HCEC 1CT (cell line): ENCODE measurements around the gene CCNT2.
"Not testable (repeated sequence)": the region's sequence is repeated elsewhere in the genome, so short reads cannot be mapped to it uniquely, and the experiment has no call there.

ENCODE experiments used
- DNase-seq: peaks from one replicate; pipeline ENCODE4 v3.0.0-alpha.2; 2017

Gene CCNT2

GRCh38 chr2:134919341-134920210, 954 bp downstream of the CCNT2 start:
- DNase-seq: peak; percentile 37

- DNase-seq: no peak
Observed at GRCh38 chr2:134924912-134925311, 6.3 kb downstream of the CCNT2 start.

GRCh38 chr2:134926231-134926931, 7.8 kb downstream of the CCNT2 start:
- DNase-seq: peak; percentile 15

DNA sequence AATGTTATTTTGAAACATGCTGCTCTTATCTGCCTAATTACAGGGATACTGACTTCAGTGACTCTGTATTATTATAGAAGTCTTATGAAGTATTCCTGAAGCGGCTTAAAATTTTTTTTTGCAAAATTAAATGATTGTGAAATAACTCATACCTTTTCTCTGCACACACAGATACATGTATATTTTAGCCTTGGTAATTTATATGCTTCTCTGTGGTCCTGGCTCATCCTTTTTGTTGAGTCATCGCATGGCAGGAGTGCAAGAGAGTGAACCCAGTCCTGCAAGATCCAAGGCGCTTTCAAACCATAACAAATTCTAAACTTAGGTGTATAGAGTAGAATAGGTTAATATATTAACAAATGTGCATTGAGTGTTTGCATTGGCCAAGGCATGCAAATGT, 8.6 kb downstream of the CCNT2 start:
- DNase-seq: peak; percentile 43

GRCh38 chr2:134932864-134933526, 14.4 kb downstream of the CCNT2 start:
- no peak for DNase-seq

GRCh38 chr2:134933732-134934131, 15.1 kb downstream of the CCNT2 start:
- no peak for DNase-seq

GRCh38 chr2:134934150-134934549, 15.5 kb downstream of the CCNT2 start:
- DNase-seq: no peak

DNA sequence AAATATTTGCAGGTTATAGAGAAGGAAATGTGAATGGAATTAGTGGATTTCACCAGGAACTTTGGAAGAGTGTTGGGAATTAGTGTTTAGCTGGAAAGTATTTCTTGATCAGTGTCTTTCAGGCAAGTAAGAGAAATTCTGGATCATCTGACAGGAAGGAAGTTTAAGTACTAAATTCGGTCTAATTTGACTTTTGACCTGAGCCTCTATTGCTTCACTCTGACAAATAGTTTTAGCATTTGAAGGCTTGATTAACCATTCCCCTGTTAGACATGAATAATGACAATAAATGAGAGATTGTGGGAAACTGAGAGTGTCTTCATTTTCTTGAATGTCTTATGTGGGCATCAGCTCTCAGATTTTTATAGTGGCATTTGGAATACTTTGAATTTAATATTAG, 16.0 kb downstream of the CCNT2 start:
- DNase-seq: peak; percentile 64

GRCh38 chr2:134936691-134937090, 18.1 kb downstream of the CCNT2 start:
- DNase-seq: no peak

DNA sequence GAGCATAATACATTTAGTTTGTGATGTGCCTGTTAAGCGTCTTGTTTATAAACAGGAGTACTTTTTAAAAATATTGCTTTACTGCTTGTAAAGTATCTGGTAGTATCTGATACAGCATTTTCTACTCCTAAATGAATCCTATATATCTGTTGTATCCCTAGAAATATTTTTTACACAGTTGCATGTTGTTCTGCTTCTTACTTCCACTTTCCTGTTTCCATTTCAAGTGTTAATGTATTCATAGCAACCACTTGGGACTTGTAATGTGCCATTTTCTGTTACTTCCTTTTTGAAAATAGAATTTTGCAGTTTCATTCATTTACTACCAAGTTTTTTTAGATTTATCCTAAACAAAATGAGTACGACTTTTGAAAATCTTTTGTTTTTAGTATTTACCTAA, 24.9 kb downstream of the CCNT2 start:
- DNase-seq: no peak

DNA sequence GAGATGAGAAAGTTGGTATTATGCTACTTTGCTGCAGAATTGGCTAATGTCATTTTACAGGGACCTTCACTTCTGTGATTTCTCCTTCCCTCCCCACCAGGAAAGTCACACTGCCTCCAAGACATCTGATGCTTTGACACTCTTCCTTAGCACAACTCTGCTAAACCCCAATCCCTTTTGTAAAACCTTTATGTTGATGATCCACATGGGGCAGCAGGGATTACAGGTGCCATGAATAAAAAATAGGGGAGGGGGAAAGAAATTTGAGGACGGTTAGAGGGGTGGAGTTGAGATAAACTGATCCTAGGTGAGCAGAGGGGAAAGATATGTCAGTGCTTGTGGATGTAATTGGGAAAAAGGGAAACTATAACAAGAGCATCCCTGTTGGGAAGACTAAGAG, 26.4 kb downstream of the CCNT2 start:
- DNase-seq: no peak

GRCh38 chr2:134946073-134946472, 27.5 kb downstream of the CCNT2 start:
- no peak for DNase-seq

- no peak for DNase-seq
Observed at GRCh38 chr2:134949981-134950708, 31.5 kb downstream of the CCNT2 start.

GRCh38 chr2:134950886-134951285, 32.3 kb downstream of the CCNT2 start:
- no peak for DNase-seq

DNA sequence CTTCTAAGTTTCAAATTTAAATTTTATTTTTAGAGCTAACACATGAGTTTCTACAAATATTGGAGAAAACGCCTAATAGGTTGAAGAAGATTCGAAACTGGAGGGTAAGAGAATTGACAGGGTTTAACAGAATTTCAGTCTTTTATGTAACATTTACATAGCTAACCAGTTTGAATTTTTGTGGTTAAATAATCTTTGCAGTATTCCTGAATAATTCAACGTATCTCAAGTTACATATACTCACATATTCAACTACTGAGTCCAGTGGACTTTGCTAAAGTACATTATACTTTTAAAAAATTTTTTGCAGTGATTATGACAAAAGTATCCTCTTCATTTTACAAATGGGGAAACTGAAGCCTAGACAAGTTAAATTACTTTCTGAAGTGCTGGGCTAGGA, 34.0 kb downstream of the CCNT2 start:
- no peak for DNase-seq

DNA sequence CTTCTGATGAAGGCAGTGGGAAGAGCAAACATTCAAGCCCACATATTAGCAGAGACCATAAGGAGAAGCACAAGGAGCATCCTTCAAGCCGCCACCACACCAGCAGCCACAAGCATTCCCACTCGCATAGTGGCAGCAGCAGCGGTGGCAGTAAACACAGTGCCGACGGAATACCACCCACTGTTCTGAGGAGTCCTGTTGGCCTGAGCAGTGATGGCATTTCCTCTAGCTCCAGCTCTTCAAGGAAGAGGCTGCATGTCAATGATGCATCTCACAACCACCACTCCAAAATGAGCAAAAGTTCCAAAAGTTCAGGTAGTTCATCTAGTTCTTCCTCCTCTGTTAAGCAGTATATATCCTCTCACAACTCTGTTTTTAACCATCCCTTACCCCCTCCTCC, 35.4 kb downstream of the CCNT2 start:
- no peak for DNase-seq

DNA sequence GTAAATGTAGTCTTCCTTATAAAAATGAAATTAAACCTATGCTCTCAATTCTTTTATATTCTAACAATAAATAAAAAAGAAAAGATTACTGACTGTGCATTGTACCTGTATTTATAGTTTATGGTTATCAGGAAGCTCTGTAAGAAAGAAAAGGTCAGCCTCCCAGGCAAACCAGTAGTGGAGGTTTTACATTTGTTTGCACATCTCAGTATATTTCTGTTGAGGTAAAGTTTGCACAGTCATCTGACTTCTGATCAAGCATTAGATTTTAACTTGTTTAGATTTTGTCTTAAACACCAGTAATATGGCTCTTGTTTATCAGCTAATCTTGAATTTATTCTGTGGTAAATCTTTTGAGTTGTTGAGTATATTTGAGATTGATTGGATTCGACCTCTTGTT, 37.1 kb downstream of the CCNT2 start:
- no peak for DNase-seq

GRCh38 chr2:134957477-134957876, 38.9 kb downstream of the CCNT2 start:
- DNase-seq: no peak

DNA sequence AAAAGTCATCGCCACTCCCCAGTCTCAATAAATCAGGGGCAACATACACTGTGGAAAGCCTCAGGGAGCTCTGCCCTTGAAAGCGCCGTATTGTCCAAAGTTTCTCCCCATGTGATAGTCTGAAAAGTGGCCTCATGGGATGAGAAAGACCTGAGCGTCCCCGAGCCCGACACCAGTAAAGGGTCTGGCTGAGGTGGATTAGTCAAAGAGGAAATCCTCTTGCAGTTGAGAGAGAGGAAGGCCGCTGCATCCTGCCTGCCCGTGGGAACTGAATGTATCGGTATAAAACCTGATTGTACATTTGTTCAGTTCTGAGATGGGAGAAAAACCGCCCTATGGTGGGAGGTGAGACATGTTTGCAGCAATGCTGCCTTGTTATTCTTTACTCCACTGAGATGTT, 48.5 kb downstream of the CCNT2 start:
- not testable (repeated sequence) for DNase-seq

DNA sequence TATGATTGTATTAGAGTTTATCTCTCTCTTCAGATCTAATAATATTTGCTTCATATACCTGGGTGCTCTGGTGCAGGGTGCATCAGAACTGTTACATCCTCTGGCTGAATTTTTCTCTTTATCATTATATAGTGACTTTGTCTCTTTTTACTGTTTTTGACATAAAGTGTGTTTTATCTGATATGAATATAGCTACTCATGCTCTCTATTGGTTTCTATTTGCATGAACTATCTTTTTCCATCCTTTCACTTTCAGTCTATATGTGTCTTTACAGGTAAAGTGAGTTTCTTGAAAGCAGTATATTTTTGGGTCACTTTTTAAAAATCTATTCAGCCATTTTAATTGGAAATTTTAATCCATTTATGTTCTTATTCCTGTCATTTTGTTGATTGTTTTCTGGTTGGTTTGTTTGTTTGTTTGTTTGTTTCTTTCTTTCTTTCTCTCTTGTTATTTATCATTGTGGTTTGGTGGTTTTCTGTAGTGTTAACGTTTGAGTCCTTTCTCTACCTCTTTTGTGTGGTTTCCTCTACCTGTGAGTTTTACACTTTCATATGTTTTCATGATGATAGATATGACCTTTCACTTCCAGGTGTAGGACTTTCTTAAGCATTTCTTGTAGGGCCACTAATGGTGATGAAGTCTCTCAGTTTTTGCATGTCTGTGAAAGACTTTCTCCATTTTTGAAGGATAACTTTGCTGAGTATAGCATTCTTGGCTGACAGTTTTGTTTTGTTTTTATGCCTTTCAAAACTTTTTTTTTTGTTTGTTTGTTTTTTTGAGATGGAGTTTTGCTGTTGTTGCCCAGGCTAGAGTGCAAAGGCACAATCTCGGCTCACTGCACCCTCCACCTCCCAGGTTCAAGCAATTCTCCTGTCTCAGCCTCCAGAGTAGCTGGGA, 54.9 kb downstream of the CCNT2 start:
- DNase-seq: no peak

DNA sequence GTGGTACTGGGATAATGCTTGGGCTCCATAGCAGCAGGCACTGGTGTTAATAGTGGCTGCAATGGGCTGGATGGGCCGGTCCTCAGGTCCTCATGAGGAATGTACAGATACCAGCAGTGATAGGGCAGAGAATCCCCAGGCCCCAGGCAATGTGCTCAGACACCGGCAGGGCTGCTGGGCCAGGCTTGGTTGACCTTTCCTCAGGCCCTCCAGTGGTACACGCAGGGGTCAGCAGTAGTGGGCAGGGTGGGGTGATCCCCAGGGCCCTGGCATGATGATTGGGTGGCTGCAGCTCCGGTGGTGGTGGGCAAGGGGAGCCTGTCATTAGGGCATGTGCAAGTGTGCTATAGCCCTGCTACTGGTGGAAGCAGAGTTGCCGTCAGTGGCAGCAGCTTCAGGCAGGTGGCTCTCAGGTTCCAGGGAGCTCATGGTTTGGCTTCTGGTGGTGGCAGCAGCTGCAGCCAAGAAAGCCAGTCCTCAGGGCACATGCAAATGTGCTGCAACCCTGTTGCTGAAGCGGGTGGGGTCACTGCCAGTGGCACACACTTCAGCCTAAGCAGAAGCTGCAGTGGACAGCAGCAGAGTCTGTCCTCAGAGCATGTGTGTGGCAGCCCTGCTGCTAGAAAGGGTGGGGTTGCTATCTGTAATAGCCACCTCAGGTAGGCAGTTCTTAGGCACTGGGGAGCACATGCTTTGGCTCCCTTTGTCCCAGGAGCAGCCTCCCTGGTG, 56.8 kb downstream of the CCNT2 start:
- DNase-seq: no peak
